Osteocyte (in vitro differentiated cells): ENCODE results near the gene MYO1B. TPM values are rescaled to one million over a fixed set of nuclear protein-coding genes. Genes with fewer than 3 reads are reported as not detected.

Experiments
- DNase-seq: peaks from one replicate; pipeline ENCODE4 v3.0.0; 2021; ENCODE audit warnings: mixed read lengths; ENCODE audit not compliant: unreplicated experiment; ENCODE audit errors: extremely low spot score
- H3K27ac Mint-ChIP-seq: one replicate; pipeline ENCODE4 v1.8.0; 2021; ENCODE audit warnings: mild to moderate bottlenecking, mixed read lengths; ENCODE audit not compliant: unreplicated experiment
- H3K27me3 Mint-ChIP-seq: one replicate; pipeline ENCODE4 v1.8.0; 2021; ENCODE audit warnings: mixed read lengths; ENCODE audit not compliant: unreplicated experiment
- H3K36me3 Mint-ChIP-seq: one replicate; pipeline ENCODE4 v1.8.0; 2021; ENCODE audit warnings: mixed read lengths; ENCODE audit not compliant: unreplicated experiment
- H3K4me1 Mint-ChIP-seq: one replicate; pipeline ENCODE4 v1.8.0; 2021; ENCODE audit warnings: mixed read lengths; ENCODE audit not compliant: unreplicated experiment
- H3K4me3 Mint-ChIP-seq: one replicate; pipeline ENCODE4 v1.8.0; 2021; ENCODE audit warnings: mild to moderate bottlenecking, moderate library complexity, mixed read lengths; ENCODE audit not compliant: unreplicated experiment
- H3K9me3 Mint-ChIP-seq: one replicate; pipeline ENCODE4 v1.8.0; 2021; ENCODE audit warnings: mixed read lengths; ENCODE audit not compliant: unreplicated experiment
- CTCF ChIP-seq: fragments of 200-600 bp; sonication (generic); IDR thresholded peaks from 2 replicates; pipeline ENCODE4 v1.5.0; 2021; ENCODE audit warnings: antibody characterized with exemption, mild to moderate bottlenecking, moderate library complexity
- total RNA-seq: library from RNA; stranded (reverse); gene quantifications from 2 replicates; pipeline ENCODE4 v1.2.1, GENCODE V29; 2021

The MYO1B gene
- total RNA-seq, 1 donor from 2014 or later: 91.1 TPM

DNA sequence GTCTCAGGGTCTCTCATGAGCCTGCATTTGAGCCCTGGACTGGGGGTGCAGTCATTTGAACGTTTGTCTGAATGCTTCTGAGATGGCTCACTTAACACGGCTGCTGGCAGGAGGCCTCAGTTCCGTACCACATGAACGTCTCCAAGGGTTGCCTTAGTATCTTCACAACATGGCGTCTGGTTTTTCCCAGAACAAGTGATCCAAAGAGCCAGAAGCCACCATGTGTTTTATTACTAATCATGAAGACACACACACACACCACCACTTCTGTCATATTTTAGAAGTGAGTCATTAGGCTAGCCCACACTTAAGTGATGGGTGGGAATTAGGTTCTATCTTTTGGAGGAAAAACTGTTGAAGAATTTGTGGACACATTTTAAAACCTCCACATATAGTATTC lies 15.0 kb upstream of the MYO1B start:
- peaks cover 69% of the 10 kb centered on the region for H3K4me1 Mint-ChIP-seq
- no peak overlapping the region for H3K4me3 Mint-ChIP-seq
- H3K36me3 Mint-ChIP-seq: no peaks in the 10 kb centered on the region
- no peaks in the 10 kb centered on the region for H3K27me3 Mint-ChIP-seq
- no peak for DNase-seq
- peak overlapping the region; percentile 78 for H3K27ac Mint-ChIP-seq
- H3K9me3 Mint-ChIP-seq: no peaks in the 10 kb centered on the region
- TF ChIP-seq CTCF: no peak

DNA sequence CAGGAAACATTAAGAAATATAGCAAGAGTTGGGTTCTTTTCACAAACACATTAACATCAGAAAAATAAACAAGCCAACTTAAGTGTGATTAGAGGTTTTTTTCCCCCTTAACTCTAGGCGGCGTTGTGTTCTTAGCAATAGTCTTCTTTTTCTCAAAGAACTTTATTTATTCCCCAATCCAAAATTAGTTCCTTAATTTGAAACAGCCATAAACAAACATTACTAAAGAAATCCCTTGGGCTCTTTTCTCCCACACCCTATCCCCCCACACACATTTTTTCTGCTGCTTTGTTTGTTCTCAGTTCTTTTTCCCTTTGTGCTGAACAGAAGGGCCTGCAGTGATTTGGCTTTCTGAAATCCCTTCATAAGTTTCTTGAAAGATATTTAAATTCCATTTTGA lies 13.2 kb upstream of the MYO1B start:
- H3K9me3 Mint-ChIP-seq: no peaks in the 10 kb centered on the region
- TF ChIP-seq CTCF: peak; percentile 58
- no peak for DNase-seq
- H3K4me1 Mint-ChIP-seq: peaks cover 51% of the 10 kb centered on the region
- no peak overlapping the region for H3K4me3 Mint-ChIP-seq
- H3K36me3 Mint-ChIP-seq: no peaks in the 10 kb centered on the region
- H3K27me3 Mint-ChIP-seq: no peaks in the 10 kb centered on the region
- peak overlapping the region; percentile 72 for H3K27ac Mint-ChIP-seq

- peaks cover 38% of the 10 kb centered on the region for H3K4me1 Mint-ChIP-seq
- no peaks in the 10 kb centered on the region for H3K36me3 Mint-ChIP-seq
- DNase-seq: no peak
- no peaks in the 10 kb centered on the region for H3K27me3 Mint-ChIP-seq
- no peak overlapping the region for H3K4me3 Mint-ChIP-seq
- H3K27ac Mint-ChIP-seq: no peak overlapping the region
- TF ChIP-seq CTCF: no peak
- H3K9me3 Mint-ChIP-seq: no peaks in the 10 kb centered on the region
Observed at GRCh38 chr2:191233533-191233932, 11.7 kb upstream of the MYO1B start.

GRCh38 chr2:191234376-191234775 lies 10.8 kb upstream of the MYO1B start:
- peaks cover 31% of the 10 kb centered on the region for H3K4me1 Mint-ChIP-seq
- H3K9me3 Mint-ChIP-seq: no peaks in the 10 kb centered on the region
- no peaks in the 10 kb centered on the region for H3K36me3 Mint-ChIP-seq
- H3K27me3 Mint-ChIP-seq: no peaks in the 10 kb centered on the region
- H3K4me3 Mint-ChIP-seq: no peak overlapping the region
- no peak for TF ChIP-seq CTCF
- no peak for DNase-seq
- no peak overlapping the region for H3K27ac Mint-ChIP-seq

DNA sequence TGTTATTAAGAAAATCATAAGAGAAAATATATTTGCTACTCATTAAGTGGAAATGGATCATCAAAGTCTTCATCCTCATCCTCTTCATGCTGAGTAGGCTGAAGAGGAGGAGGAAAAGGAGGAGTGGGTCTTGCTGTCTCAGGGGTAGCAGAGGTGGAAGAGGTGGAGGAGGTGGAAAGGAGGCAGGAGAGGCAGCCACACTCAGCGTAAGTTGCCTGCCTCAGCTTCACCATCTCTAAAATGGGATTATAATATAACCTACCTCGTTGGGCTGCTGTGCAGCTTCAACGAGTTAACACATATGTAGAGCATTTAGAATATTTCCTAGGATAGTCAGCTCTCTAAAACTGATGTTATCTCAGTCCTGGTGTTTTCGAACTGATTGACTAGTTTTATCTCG lies 4.3 kb upstream of the MYO1B start:
- Mint-ChIP-seq H3K9me3 (no peaks in the 10 kb centered on the region), H3K4me1 (peaks cover 7% of the 10 kb centered on the region), H3K36me3 (peaks cover 2% of the 10 kb centered on the region), H3K4me3 (no peak overlapping the region), H3K27ac (no peak overlapping the region), H3K27me3 (no peaks in the 10 kb centered on the region)
- DNase-seq: no peak
- no peak for TF ChIP-seq CTCF
